ENCODE data around the gene OSBP2.

Gene OSBP2

DNA sequence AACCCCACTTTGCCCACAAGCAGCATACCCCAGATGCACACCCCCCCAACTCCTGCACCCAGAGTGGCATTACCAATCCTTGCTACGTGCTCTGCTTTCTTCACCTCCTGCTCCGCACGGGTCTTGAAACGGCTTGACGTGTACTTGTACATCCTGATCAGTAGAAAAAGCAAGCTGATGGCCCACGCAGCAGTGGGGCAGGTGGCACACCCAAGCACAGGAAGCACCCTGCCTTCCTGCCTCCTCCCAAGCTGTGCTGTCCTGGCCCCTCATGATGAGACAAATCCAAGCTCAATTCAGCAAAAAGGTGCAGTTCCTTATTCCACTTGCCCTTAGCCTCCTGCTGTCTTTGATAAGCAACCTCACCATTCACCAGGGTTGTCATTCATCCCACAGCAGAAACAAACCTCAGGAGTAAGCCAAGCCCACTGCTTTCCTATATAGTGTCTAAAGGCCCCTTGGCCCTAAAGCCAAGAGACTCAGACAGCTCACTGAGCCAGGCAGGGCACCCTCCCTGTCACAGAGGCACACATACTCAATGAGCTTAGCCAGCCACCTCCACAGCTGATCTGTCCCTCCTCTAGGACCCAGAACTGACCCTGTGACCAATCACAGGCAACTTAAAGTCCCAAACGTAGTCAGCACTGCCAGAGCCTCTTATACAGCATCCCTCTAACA, 246.2 kb downstream of the OSBP2 start:
- no peak for DNase-seq (ENCODE audit: low read depth in 2 of 2)

DNA sequence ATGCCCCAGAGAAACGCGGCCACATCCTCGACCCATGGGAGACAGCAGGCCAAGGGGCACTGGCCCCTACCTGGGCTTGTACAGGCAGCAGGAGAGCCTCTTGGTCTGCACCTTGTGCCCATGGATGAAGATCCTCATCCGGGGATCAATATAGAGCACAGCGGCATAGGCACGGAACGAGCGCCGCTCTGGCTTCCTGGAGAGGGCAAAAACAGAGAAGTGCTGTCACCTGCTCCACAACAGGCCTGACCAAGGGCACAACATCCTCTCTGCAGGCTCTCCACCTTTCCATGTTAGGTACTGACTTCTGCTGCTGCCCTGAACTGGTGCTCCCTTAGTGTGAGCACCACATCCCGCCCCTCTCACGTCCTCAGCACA, 246.7 kb downstream of the OSBP2 start:
- DNase-seq (ENCODE audit: low read depth in 2 of 2), result no peak

DNA sequence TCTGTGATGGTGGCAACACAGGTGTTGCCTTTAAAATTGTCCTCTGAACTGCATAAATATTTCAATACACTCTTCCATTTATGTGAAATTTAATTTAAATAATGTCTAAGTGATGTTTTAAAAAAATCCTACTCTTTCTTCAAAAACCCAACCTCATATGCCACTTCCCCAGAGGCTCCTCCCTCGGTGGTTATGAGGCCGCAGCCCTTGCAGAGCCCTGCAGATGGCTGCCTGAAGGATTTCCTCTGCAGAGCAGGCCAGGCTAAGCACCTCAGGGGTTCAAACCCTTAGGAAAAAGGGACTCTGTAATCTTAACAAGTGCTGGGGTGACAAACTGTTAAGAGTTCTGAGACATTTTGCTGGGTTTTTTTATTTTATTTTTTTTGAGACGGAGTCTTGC, 248.7 kb downstream of the OSBP2 start:
- peak in 1 of 2 donors; percentile 37 for DNase-seq (ENCODE audit: low read depth in 2 of 2)

DNA sequence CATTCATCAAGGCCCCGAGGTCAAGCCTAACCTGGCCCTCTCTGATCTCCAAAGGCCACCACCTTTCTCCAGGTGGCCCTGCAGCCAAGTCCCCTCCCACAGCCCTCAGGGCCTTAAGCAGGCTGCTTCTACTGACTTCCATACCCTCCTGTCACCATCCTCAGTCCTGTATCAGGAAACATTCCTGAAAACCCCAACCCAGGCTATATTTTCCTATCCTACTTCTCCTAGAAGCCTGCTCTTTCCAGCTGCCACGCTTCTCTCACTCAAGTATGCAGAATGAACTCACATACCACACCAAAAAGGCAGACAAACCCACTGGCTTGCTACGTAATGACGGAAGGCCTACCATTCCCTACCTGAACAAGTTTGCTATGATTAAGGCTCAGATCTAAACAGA, 250.3 kb downstream of the OSBP2 start:
- no peak for DNase-seq (ENCODE audit: low read depth in 2 of 2)

DNA sequence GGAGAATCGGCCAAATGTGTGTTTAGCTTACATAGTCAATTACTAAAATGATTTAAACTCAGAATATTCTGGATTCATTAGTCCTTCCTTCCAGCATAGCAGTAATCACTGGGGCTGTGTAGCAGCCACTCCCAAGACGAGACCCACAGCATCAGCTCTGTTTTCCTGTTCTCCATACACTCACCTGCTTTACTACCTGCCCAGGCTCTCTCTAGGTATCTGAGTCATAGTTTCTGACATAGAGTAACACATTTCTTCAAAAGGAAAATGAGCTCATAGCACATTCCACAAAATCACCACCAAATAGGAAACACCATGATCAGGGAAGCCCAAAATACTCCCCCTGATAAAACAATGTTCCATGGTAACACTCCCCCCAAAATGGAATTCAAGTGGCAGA, 251.0 kb downstream of the OSBP2 start:
- DNase-seq (ENCODE audit: low read depth in 2 of 2), result no peak

DNA sequence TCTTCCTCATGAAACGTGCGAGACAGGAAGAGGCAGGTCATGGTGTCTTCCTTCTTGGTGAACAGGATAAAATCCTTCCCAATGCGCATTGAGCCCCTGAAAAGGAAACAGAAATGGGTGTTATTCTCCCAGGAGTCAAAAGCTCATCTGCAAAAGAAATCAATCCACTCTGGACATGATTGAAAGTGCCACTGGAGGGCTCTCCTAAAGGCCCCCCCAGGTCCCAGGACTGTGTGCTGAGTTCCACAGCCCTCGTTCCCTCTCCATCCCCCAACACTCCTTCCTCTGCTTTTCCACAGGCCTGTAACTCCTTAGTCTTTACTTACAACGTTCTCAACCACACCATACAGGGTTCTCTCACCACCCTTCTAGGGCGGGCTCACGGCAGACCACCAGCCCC, 251.7 kb downstream of the OSBP2 start:
- no peak for DNase-seq (ENCODE audit: low read depth in 2 of 2)

DNA sequence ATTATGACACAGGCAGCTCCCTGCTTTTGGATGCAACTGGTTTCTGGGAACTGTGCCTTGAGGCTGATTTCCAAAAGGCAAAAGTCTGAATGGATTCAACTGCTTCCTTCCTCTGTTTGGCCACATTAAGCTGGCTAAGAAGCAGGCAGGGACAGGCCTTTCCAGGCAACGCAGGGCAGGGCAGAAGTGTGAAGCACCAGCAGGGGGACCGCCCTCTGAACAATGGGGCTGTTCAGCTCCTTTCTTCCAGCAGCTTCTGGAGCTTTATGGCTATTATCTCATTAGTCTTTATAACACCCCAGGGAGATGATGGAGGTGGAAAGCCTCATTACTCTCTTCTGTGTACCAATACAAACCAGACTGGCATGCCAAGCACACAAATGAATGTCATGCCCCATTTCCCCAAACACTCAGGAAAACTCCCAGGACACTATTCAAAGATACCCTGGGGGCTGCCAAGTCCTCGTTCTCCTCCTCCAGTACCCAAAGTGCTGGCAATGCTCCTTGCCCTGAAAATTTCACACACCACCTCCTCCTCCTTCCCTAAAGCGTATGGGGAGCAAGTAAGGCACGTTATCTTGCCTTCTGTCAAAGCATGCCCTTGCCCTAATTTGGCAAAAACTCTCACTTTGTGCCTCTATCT, 252.6 kb downstream of the OSBP2 start:
- DNase-seq (ENCODE audit: low read depth in 2 of 2), result no peak

DNA sequence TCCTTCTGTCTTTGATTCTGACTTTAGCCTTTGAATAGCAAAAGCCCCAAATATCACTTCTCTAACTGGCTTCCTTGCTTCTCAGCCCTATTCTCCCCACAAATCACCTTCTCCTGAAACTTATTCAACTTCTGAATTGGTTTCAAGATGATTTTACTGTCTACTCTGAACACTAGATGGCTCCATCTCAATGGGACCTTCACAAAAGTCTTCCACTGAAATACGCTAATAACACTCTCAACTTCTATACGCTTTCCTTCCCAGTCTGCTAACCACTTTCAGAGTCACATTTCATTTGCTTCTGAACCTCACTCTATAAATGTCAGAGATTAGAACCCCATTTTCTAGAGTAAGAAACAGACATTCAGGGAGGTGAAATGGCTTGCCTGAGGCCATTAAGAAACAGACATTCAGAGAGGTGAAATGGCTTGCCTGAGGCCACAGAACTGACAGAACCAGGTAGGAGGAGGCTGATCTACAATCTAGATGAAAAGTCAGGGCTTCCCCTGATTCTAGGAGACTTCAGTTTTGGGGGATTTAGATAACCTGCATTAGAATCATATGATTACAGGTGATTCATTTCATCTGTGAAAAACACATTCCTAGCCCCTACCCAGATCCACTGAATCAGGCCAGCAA, 253.3 kb downstream of the OSBP2 start:
- DNase-seq (ENCODE audit: low read depth in 2 of 2), result no peak

DNA sequence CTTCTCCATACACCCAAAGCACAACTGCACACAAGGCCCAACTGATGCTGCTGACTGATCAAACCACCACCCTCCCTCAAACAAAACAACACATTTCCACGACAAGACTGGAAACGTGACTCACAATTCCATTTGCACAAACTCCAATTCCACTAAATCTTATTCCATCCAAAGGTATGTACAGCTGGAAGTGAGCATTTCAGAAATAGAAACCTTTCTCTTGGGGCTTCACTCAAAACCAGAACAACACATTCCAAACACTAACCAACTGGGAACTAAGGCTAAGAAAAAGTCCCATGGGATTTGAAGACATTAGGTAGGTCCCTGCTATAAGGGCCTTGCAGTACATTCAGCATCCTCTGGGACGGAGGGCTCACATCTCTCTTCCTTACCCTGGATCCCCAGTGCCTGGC, 254.3 kb downstream of the OSBP2 start:
- no peak for DNase-seq (ENCODE audit: low read depth in 2 of 2)

DNA sequence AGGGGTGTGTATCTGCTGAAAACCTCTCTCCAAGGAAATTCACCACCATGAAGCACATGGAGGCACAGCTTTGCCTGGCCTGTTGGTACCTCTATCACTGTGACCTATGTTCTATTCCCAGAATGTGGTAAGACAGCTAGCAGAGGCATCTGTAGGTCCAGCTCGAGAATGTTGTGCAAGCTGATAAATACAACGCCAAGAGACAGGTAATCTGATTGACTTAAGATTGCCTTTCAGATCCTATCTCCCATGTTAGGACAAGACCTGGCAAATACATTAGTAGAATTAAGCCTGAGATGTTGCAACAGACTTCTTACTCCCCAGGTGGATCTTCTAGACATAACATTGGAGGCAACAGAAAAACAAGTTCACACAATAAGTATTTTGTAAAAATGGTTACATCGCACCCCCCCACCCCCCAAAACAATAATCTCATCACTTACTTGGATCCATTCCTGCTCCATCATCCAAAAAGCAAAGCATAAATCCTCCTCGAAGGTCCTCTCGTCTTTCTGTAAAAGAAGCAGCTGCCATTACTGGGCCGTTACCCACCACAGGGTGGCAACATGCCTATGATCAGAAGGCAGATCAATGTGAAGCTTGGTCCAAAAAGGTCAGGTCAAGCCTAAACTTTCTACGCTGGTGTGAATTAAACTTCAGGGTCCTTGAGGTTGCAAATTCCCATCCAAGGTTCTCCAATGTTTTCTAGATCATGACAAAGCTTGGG, 255.4 kb downstream of the OSBP2 start:
- DNase-seq (ENCODE audit: low read depth in 2 of 2), result no peak

DNA sequence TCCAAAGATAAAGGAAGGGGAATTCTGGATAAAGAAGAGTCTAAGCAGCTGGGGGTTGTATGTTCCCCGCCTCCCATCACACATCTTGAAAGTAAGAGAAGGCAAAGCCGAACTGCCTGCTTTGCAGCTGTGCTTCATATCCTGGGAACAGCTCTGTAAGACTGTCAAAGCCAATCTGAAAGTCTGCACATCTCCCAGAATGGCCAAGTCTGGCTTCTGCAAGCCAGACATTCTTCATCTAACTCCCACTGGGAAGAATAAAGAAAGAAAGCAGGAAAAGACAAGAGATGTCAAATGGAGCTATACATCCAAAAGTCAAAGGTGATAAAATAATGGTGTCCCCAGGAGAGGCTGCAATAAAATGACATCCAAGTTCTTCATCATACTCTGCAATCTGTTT, 258.5 kb downstream of the OSBP2 start:
- DNase-seq (ENCODE audit: low read depth in 2 of 2), result no peak

DNA sequence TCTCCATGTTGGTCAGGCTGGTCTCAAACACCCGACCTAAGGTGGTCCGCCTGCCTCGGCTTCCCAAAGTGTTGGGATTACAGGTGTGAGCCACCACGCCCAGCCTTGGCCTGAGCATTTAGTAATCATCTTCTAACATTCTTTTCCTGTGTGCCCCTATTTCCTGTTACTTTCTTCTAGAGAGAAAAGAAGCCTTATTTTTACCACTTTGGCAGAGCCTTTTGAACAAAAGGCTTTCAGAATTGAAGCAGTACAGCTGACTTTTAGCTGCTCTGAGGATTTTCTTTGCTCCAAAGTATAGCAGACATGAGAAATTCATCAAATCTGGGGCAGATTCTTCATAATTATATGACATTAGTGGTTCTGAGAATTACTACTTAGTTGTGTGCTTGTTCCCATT, 260.5 kb downstream of the OSBP2 start:
- no peak for DNase-seq (ENCODE audit: low read depth in 2 of 2)
